Caco-2 (cell line): ENCODE data around the gene SSBP1. TPM values are rescaled to one million over a fixed set of nuclear protein-coding genes. Genes with fewer than 3 reads are reported as not detected.

Experiments
- BruUV-seq: library from RNA; stranded (reverse); fragments of 400-500 nt; replicated peaks from 2 replicates; lab custom pipeline; 2021; lab: Mats Ljungman, UMichigan
- CTCF ChIA-PET: fragments of 300-600 bp; sonication (Branson Sonifier 250); formaldehyde crosslinking; loops from one replicate; lab custom pipeline; 2022; ENCODE audit warnings: antibody characterized with exemption; lab: Charles Lee
- POLR2A ChIA-PET: fragments of 300-600 bp; sonication (Branson Sonifier 250); formaldehyde crosslinking; loops from one replicate; lab custom pipeline; 2022; ENCODE audit warnings: antibody characterized with exemption; lab: Charles Lee
- DNase-seq, 2 experiments: peaks; one replicate each; pipeline versions ENCODE4 v3.0.0 to v3.0.0-alpha.2; 2020 to 2022
- H3K27me3 ChIP-seq: replicated peaks from 2 replicates; pipeline ENCODE4 v1.6.0; 2011; ENCODE audit warnings: low read length; ENCODE audit not compliant: control insufficient read depth, insufficient read depth
- H3K36me3 ChIP-seq: 2 replicates; pipeline ENCODE4 v1.5.1; 2011; ENCODE audit warnings: low read length; ENCODE audit not compliant: control insufficient read depth, insufficient read depth
- H3K4me1 ChIP-seq: fragments of 250-450 bp; sonication (Bioruptor Pico); 2 replicates; pipeline ENCODE4 v1.5.1; 2020; ENCODE audit warnings: mild to moderate bottlenecking
- H3K4me3 ChIP-seq: 2 replicates; pipeline ENCODE4 v1.5.1; 2011; ENCODE audit warnings: low read depth, mild to moderate bottlenecking, control low read depth, low read length
- H3K9me3 ChIP-seq: fragments of 250-450 bp; sonication (Bioruptor Pico); 2 replicates; pipeline ENCODE4 v1.5.1; 2020; ENCODE audit warnings: mild to moderate bottlenecking, moderate library complexity
- H3K27ac Mint-ChIP-seq: one replicate; pipeline ENCODE4 v1.8.0; 2022; ENCODE audit warnings: mixed read lengths; ENCODE audit not compliant: unreplicated experiment
- H3K27me3 Mint-ChIP-seq: one replicate; pipeline ENCODE4 v1.8.0; 2022; ENCODE audit warnings: mixed read lengths; ENCODE audit not compliant: insufficient read depth, unreplicated experiment
- H3K36me3 Mint-ChIP-seq: one replicate; pipeline ENCODE4 v1.8.0; 2022; ENCODE audit warnings: mild to moderate bottlenecking, mixed read lengths; ENCODE audit not compliant: insufficient read depth, unreplicated experiment
- H3K4me1 Mint-ChIP-seq: one replicate; pipeline ENCODE4 v1.8.0; 2022; ENCODE audit warnings: low read depth, mixed read lengths; ENCODE audit not compliant: unreplicated experiment
- H3K4me3 Mint-ChIP-seq: one replicate; pipeline ENCODE4 v1.8.0; 2022; ENCODE audit warnings: mild to moderate bottlenecking, moderate library complexity, mixed read lengths; ENCODE audit not compliant: unreplicated experiment
- H3K9me3 Mint-ChIP-seq: one replicate; pipeline ENCODE4 v1.8.0; 2022; ENCODE audit warnings: mixed read lengths; ENCODE audit not compliant: unreplicated experiment
- intact Hi-C: fragments of 100-400 bp; cut with micrococcal nuclease; formaldehyde crosslinking; loops from one replicate; pipeline ENCODE4 v1.10.0; 2022; ENCODE audit not compliant: unreplicated experiment
- total RNA-seq: library from RNA; stranded (reverse); gene quantifications from 2 replicates; pipeline ENCODE4 v1.2.3, GENCODE V29; 2022
- TF ChIP-seq, protein P1 (sequence below), 2 experiments: fragments of 200-600 bp in 1 of 2; IDR thresholded peaks; 1 replicate in 1 of 2; 2 replicates in 1 of 2; pipeline versions ENCODE4 v1.5.1 to v1.8.0; 2011 to 2022; ENCODE audit warnings: antibody characterized with exemption in 1 of 2, control low read depth in 1 of 2, inconsistent platforms in 1 of 2, low read depth in 1 of 2, low read length in 1 of 2, mild to moderate bottlenecking in 1 of 2, moderate library complexity in 1 of 2; ENCODE audit not compliant: insufficient read depth in 1 of 2, severe bottlenecking in 1 of 2, unreplicated experiment in 1 of 2

SSBP1 gene
- total RNA-seq, 1 experiment from 2014 or later: 199 TPM

DNA sequence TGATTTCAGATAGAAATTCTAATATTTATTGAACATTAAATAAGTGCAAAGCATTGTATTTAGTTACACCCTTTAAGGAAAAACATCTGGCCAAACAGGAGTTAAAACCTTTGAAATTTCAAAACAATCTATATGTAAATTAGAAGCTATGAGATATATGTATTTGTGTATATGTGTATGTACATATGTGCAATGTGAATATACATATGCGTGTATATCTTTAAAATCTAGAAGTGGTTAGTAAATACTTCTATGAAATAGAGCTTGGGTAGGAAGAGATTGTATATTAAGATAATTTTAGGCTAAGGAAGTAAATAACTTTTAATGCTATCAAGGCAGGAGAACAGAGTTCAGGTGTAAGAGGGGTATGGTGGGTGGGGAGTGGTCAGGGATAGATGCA is 20.7 kb upstream of the SSBP1 start:
- peaks cover 34% of the 10 kb centered on the region for H3K4me1 ChIP-seq
- no peak overlapping the region for H3K4me3 Mint-ChIP-seq
- H3K9me3 ChIP-seq: no peaks in the 10 kb centered on the region
- CTCF ChIA-PET: interaction anchor here (1.1 kb wide), 1 partner anchor 63 kb away, joined by 3 read pairs; no protein-coding TSS in a partner anchor
- no peaks in the 10 kb centered on the region for H3K27me3 Mint-ChIP-seq
- H3K36me3 ChIP-seq: no peaks in the 10 kb centered on the region
- POLR2A ChIA-PET: no interaction called here
- peaks cover 14% of the 10 kb centered on the region for H3K4me1 Mint-ChIP-seq
- no peaks in the 10 kb centered on the region for H3K36me3 Mint-ChIP-seq
- no peak for DNase-seq
- H3K27me3 ChIP-seq: no peaks in the 10 kb centered on the region
- H3K4me3 ChIP-seq: no peak overlapping the region
- TF ChIP-seq, protein P1, sequence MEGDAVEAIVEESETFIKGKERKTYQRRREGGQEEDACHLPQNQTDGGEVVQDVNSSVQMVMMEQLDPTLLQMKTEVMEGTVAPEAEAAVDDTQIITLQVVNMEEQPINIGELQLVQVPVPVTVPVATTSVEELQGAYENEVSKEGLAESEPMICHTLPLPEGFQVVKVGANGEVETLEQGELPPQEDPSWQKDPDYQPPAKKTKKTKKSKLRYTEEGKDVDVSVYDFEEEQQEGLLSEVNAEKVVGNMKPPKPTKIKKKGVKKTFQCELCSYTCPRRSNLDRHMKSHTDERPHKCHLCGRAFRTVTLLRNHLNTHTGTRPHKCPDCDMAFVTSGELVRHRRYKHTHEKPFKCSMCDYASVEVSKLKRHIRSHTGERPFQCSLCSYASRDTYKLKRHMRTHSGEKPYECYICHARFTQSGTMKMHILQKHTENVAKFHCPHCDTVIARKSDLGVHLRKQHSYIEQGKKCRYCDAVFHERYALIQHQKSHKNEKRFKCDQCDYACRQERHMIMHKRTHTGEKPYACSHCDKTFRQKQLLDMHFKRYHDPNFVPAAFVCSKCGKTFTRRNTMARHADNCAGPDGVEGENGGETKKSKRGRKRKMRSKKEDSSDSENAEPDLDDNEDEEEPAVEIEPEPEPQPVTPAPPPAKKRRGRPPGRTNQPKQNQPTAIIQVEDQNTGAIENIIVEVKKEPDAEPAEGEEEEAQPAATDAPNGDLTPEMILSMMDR (IDR thresholded peaks at IDR 0.05; ENCODE audit: insufficient read depth in 1 of 2, low read depth in 1 of 2, low read length in 1 of 2, severe bottlenecking in 1 of 2, unreplicated experiment in 1 of 2): no peak
- BruUV-seq: no TSS peak
- intact Hi-C loops: no loop called here
- no peak overlapping the region for H3K27ac Mint-ChIP-seq
- H3K9me3 Mint-ChIP-seq: no peaks in the 10 kb centered on the region

DNA sequence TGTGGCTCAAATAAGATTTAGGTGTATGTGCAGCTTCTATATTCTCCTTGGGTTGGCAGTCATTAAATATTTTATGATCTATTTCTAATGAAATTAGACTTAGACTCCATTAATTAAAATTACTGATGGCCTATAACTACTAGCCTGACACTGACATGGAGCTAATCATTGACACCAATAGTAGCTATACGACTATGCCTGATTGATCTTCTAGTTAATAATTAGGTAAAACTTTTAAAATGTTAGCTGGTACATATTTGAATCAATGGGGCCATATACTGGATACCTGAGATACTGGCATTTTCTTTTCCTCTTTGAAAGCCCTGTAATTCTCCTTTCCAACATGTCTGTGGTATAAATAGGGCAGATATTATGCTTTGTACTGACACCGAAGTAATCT is 15.6 kb upstream of the SSBP1 start:
- no peaks in the 10 kb centered on the region for H3K27me3 Mint-ChIP-seq
- intact Hi-C loops: no loop called here
- H3K4me3 ChIP-seq: no peak overlapping the region
- BruUV-seq: no TSS peak
- H3K36me3 Mint-ChIP-seq: no peaks in the 10 kb centered on the region
- ChIA-PET POLR2A (no interaction called here), CTCF (no interaction called here)
- TF ChIP-seq, protein P1 (IDR thresholded peaks at IDR 0.05; ENCODE audit: insufficient read depth in 1 of 2, low read depth in 1 of 2, low read length in 1 of 2, severe bottlenecking in 1 of 2, unreplicated experiment in 1 of 2): no peak
- H3K27ac Mint-ChIP-seq: no peak overlapping the region
- H3K9me3 Mint-ChIP-seq: no peaks in the 10 kb centered on the region
- H3K4me1 Mint-ChIP-seq: no peaks in the 10 kb centered on the region
- H3K36me3 ChIP-seq: no peaks in the 10 kb centered on the region
- H3K9me3 ChIP-seq: no peaks in the 10 kb centered on the region
- H3K4me3 Mint-ChIP-seq: no peak overlapping the region
- no peaks in the 10 kb centered on the region for H3K4me1 ChIP-seq
- H3K27me3 ChIP-seq: no peaks in the 10 kb centered on the region
- no peak for DNase-seq

DNA sequence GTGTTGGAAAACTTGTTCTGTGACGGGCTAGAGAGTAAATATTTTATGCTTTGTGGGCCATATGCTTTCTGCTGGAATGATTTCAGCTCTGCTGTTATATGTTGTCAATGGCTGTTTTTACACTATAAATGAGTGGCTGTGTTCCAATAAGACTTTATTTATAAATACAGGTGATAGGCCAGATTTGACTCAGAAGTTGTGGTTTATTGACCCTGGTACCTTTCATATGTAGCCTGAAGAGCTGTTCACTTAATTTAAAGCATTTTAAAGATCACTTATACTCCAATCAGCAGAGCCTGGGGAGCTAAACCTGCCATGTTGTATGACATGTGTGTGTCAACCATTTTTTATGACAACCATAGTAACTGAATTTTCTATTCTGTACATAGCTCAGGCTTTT is 9.1 kb upstream of the SSBP1 start:
- CTCF ChIA-PET: no interaction called here
- no peak overlapping the region for H3K27ac Mint-ChIP-seq
- H3K4me3 Mint-ChIP-seq: no peak overlapping the region
- no peaks in the 10 kb centered on the region for H3K27me3 Mint-ChIP-seq
- H3K4me1 Mint-ChIP-seq: no peaks in the 10 kb centered on the region
- no peaks in the 10 kb centered on the region for H3K4me1 ChIP-seq
- H3K9me3 ChIP-seq: no peaks in the 10 kb centered on the region
- no peaks in the 10 kb centered on the region for H3K36me3 Mint-ChIP-seq
- TF ChIP-seq, protein P1 (IDR thresholded peaks at IDR 0.05; ENCODE audit: insufficient read depth in 1 of 2, low read depth in 1 of 2, low read length in 1 of 2, severe bottlenecking in 1 of 2, unreplicated experiment in 1 of 2): no peak
- no peaks in the 10 kb centered on the region for H3K9me3 Mint-ChIP-seq
- intact Hi-C loops: no loop called here
- no peak overlapping the region for H3K4me3 ChIP-seq
- POLR2A ChIA-PET: no interaction called here
- BruUV-seq: no TSS peak
- H3K27me3 ChIP-seq: no peaks in the 10 kb centered on the region
- DNase-seq: no peak
- H3K36me3 ChIP-seq: no peaks in the 10 kb centered on the region
